HG03575 (cell line): ENCODE measurements around the gene SELENOP.

Experiments
- ATAC-seq: cut with Tn5 transposase; IDR thresholded peaks from one replicate; pipeline ENCODE4 v1.9.1; 2021; ENCODE audit not compliant: unreplicated experiment, insufficient number of reproducible peaks, low FRiP score; ENCODE audit errors: extremely low read depth

The SELENOP gene

GRCh38 chr5:42756606-42757601, 54.8 kb downstream of the SELENOP start, which contains the start of gene CCDC152:
TSS of gene CCDC152 (plus strand) at chr5:42756818. CDS start at chr5:42759122, 2,304 bp downstream.
- peak; percentile 83 for ATAC-seq

- ATAC-seq: no peak
These were observed 58.6 kb downstream of the SELENOP start for GRCh38 chr5:42753099-42753498.

GRCh38 chr5:42751044-42751443, 60.6 kb downstream of the SELENOP start:
- ATAC-seq: no peak

GRCh38 chr5:42750507-42750906, 61.2 kb downstream of the SELENOP start:
- no peak for ATAC-seq
